Measurements from ENCODE around the gene TAX1BP3.

Gene TAX1BP3

DNA sequence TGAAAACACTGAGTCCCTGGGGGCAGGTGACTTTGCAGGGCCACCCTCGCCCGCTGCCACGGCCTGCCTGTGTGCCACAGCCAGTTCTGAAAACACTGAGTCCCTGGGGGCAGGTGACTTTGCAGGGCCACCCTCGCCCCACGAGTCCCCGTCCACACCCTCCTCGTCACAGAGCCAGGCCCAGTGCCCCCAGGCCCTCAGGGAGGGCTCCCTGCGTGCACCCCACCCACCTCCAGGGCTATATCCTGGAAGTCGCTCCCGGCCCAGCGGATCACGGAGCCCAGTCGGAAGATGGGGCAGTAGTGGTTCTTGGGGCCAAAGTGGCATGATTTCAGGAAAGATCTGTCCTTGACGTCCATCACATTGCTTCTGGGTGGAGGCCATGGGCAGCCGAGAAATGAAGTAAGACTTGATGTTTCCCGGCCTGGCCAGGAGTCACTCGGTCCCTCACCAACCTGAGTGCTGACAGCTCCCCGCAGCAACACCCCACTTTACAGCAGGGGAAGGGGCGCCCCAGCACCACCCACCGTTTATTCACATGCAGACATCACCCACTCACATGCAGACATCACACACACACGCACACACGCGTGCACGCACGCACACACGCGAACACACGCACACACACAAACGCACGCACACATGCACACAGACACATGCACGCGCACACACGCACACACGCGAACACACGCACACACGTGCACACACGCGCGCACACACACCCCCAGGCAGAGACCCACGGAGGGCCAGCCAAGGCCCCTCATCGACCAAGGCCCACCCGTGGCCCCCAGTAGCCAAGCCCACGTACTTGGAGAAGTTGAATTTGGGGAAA is 21.1 kb upstream of the TAX1BP3 start:
- DNase-seq (ENCODE audit: extremely low spot score), result no peak
- POLR2A ChIA-PET, result no interaction called here
- CTCF ChIA-PET, result no interaction called here
- TF ChIP-seq, protein P1, sequence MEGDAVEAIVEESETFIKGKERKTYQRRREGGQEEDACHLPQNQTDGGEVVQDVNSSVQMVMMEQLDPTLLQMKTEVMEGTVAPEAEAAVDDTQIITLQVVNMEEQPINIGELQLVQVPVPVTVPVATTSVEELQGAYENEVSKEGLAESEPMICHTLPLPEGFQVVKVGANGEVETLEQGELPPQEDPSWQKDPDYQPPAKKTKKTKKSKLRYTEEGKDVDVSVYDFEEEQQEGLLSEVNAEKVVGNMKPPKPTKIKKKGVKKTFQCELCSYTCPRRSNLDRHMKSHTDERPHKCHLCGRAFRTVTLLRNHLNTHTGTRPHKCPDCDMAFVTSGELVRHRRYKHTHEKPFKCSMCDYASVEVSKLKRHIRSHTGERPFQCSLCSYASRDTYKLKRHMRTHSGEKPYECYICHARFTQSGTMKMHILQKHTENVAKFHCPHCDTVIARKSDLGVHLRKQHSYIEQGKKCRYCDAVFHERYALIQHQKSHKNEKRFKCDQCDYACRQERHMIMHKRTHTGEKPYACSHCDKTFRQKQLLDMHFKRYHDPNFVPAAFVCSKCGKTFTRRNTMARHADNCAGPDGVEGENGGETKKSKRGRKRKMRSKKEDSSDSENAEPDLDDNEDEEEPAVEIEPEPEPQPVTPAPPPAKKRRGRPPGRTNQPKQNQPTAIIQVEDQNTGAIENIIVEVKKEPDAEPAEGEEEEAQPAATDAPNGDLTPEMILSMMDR (IDR thresholded peaks at IDR 0.05; ENCODE audit: control extremely low read depth, extremely low read depth, low read depth, missing control alignments), result no peak

- ChIA-PET POLR2A (no interaction called here), CTCF (no interaction called here)
- TF ChIP-seq, protein P1 (IDR thresholded peaks at IDR 0.05; ENCODE audit: control extremely low read depth, extremely low read depth, low read depth, missing control alignments), result no peak
- DNase-seq (ENCODE audit: extremely low spot score), result no peak
Measured at GRCh38 chr17:3688852-3689261, 20.5 kb upstream of the TAX1BP3 start.

DNA sequence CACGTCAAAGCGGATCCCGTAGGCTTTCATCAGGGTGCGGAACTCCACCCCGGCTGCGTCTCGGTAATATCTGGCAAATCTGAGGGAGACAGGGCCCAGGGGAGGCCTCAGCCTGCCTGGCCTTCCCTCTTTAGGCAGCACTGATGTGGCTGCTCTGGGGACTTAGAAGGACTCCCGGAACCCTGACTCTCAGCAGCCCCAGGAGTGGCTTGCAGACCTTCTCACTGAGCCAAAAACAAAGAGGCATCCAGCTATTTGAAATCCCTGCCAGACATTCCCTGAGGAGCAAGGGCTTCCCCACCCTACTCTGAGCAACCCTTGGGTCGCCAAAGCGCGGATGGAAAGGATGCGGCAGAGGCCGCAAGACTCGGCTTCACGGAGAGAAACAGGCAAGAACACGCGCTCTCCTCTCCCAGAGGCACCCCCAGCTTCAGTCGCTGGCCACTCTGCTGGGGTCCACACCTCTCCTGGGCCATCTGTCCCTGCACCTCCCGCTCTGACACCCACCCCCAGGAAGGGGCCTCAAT is 19.7 kb upstream of the TAX1BP3 start:
- no peak for DNase-seq (ENCODE audit: extremely low spot score)
- POLR2A ChIA-PET, result no interaction called here
- TF ChIP-seq, protein P1 (IDR thresholded peaks at IDR 0.05; ENCODE audit: control extremely low read depth, extremely low read depth, low read depth, missing control alignments), result no peak
- CTCF ChIA-PET, result no interaction called here

DNA sequence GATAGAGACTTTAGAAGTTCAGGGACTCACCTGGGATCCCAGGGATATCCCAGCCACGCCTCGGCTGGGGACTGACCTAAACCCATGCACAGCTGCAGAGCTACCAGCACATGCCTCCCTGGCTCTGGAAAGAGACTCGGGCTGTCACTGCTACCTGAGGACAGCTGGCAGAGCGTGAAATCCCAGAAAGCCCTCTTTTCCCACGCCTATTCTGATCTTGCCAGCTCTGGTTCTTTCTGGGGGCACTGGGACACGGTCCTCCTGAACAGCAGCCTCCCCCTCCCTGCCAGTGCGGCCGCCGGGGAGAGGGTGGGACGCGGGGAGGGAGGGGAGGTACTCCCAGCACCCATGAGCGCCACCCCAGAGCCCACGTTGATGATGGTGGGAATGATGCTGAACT is 16.8 kb upstream of the TAX1BP3 start:
- DNase-seq (ENCODE audit: extremely low spot score), result no peak
- CTCF ChIA-PET, result interaction anchor here (1.4 kb wide), 1 partner anchor 142 kb away, joined by 3 read pairs; no protein-coding TSS in a partner anchor
- TF ChIP-seq, protein P1 (IDR thresholded peaks at IDR 0.05; ENCODE audit: control extremely low read depth, extremely low read depth, low read depth, missing control alignments), result no peak
- POLR2A ChIA-PET, result no interaction called here

GRCh38 chr17:3683054-3683511 is 14.7 kb upstream of the TAX1BP3 start:
- ChIA-PET POLR2A (no interaction called here), CTCF (interaction anchor here (0.6 to 2.5 kb wide), 36 partner anchors 9 to 390 kb away, joined by 3 to 25 read pairs (median 4); partner anchors contain the start of genes HASPIN, NCBP3 and P2RX5)
- TF ChIP-seq, protein P1 (IDR thresholded peaks at IDR 0.05; ENCODE audit: control extremely low read depth, extremely low read depth, low read depth, missing control alignments), result peak; percentile 96
- DNase-seq (ENCODE audit: extremely low spot score), result peak; percentile 84

DNA sequence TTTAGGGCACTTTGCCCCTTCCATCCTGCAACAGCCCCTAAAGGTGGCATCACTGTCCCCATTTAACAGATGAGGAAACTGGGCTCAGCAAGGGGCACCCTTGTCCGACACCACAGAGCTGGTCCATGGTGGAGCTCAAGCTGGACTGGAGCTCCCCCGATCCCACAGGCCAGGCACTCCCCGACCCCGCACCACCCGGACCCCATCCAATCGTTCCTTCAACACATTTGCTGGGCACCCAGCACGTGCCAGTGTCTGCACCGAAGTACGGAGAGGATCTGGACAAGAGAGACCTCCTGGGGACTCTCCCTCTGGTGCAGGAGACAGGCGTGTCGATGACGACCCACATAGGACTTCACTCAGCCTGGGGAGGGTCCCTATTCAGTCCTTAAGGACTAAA is 13.7 kb upstream of the TAX1BP3 start:
- POLR2A ChIA-PET, result no interaction called here
- TF ChIP-seq, protein P1 (IDR thresholded peaks at IDR 0.05; ENCODE audit: control extremely low read depth, extremely low read depth, low read depth, missing control alignments), result no peak

More for the DNA sequence above, 13.7 kb upstream of the TAX1BP3 start:
- CTCF ChIA-PET, result interaction anchor here (0.6 to 2.4 kb wide), 19 partner anchors 8 to 391 kb away, joined by 3 to 25 read pairs (median 4); partner anchors contain the start of genes HASPIN and NCBP3
- DNase-seq (ENCODE audit: extremely low spot score), result no peak

Measured in GM10248 (cell line).